GM21825 (cell line): ENCODE measurements around the gene OSBPL8.
"Not testable (repeated sequence)": the region's sequence is repeated elsewhere in the genome, so short reads cannot be mapped to it uniquely, and the experiment has no call there.

Source experiments
- ATAC-seq: cut with Tn5 transposase; IDR thresholded peaks from one replicate; pipeline ENCODE4 v1.9.1; 2021; ENCODE audit warnings: mild to moderate bottlenecking, moderate library complexity; ENCODE audit not compliant: unreplicated experiment

OSBPL8 gene

DNA sequence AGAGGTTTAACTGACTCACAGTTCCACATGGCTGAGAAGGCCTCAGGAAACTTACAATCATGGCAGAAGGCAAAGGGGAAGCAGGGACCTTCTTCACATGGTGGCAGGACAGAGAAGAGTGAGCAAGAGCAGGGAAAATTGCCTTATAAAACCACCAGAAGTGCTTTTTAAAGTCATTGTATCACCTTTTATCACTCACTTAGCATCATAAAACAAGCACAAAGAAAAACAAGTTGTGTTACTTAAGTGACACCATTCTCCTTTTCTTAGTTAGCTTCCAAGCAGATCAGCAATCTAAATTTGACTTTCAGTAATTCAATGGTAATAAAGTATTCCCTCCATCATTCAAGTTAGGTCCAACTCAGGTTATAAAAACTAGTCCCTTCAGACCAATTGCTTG is 28.5 kb downstream of the OSBPL8 start:
- ATAC-seq, result no peak

DNA sequence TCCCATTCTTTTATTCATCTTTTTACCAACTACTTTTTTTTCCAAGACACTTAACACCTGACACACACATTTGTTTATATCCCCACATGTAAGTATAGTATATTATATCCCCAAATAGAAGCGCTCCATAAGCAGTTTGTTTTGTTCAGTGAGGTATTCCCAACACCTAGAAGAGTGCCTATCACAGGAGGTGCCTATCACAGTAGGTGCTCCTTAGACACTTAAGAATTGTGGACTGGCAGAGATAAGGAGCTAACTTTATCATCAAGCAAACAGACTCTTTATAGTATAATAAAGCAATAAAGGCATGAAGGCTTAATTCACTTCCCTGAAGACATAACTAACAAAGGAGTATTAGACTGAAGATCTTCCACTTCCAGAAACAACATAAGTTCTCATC is 29.1 kb downstream of the OSBPL8 start:
- no peak for ATAC-seq

DNA sequence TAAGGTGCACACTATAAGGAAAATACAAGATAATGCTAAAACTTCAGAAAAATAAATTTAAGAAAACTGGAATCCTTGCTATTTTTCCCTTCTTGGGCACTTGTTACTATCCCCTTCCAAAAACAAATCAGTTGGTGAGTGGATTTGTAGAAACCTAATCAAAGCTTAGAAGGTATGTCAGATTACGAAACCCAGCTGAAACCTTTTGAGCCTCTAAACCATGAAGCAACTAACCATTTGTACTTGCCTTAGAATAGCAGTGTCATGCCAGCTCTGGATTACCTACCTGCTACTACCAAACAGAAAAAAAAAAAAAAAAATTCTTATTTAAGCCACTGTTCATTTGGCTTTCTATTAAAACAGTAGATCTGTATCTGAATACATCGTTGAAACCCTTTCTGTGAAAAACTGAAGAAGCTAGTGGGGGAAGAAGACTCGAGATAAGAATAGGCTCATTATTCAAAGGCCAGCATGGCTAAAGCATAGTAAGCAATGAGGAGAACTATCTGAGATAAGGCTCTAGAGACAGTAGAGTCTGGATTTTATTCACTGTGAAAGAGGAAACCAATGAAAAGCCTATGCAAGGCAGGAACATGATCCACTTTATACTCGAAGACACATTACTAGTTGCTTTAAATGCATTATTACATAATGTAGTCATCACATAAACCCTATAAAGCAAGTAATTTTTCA is 30.2 kb downstream of the OSBPL8 start:
- ATAC-seq, result no peak

DNA sequence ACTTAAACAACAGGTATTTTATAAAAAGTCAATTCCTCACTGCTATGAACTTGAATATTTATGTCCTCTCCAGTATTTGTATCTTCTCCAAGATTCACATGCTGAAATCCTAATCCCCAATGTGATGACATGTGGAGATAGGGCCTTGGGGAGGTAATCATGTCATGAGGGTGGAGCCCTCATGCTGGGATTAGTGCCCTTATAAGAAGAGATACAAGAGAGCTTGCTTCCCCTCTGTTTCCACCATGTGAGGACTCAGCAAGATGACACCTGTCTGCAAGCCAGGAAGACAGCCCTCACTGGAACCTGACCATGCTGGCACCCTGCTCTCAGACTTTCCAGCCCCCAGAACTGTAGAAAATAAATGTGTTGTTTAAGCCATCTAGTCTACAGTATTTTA is 36.2 kb downstream of the OSBPL8 start:
- ATAC-seq, result no peak

DNA sequence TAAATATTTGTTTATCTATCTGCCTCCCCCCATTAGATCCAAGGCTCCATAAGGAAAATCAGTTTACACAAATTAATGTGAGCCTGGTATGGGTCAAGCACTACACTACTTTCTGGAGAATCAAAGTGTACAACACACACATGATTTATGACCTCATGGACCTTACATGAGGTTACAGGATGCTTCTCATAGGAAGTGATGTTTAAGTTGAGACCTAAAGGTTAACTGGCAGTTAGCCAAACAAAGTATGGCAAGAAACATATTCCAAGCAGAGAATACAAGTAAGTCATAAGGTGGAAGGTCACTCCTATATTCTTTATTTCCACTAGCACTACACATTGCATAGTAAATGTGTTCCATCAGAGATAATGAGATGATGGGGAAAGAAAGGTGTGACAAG is 39.2 kb downstream of the OSBPL8 start:
- no peak for ATAC-seq

DNA sequence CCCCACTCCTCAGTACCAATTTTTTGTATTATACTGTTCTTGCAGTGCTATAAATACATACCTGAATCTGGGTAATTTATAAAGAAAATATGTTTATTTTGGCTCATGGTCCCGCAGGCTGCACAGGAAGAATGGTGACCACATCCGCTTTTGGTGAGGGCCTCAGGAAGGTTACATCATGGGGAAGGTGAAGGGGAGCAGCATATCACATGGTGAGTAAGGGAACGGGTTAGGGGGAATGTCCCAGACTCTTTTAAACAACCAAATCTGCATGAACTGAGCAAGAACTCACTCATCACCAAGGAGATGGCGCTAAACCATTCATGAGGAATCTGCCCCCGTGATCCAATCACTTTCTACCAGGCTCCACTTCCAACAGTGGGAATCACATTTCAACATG is 40.0 kb downstream of the OSBPL8 start:
- ATAC-seq, result no peak

DNA sequence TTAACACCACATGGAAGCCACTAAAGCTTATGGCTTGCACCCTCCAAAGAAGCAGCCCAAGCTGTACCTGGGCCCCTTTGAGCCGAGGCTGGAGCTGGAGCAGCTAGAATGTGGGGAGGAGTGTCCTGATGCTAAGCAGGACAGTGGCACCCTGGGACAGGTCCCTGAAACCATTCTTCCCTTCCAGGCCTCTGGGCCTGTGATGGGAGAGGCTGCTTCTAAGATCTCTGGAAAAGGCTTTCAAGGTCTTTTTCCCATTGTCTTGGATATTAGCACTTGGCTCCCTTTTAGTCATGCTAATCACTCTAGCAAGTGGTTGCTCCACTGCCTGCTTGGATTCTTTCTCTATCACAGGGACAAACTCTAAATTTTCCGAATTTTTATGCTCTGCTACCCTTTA is 40.9 kb downstream of the OSBPL8 start:
- ATAC-seq, result no peak

DNA sequence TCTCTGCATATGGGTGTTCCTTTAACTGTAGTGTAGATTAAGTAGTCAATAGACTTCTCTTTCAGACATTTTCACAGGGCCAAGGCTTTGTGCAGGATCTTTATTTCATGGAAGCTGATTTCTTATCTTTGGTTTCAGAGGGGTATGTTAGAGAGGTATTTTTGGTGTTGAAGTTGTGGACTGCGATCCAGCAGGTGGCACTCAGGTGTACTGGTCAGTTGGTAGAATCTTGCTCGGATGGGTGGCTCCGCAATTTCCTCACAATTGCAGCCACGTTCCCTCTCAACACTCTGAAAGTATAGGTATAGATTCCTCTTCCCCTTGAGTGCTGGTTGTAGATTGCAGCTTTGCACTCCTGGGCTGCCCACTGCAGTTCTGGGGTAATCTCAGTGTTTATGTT is 44.3 kb downstream of the OSBPL8 start:
- no peak for ATAC-seq

DNA sequence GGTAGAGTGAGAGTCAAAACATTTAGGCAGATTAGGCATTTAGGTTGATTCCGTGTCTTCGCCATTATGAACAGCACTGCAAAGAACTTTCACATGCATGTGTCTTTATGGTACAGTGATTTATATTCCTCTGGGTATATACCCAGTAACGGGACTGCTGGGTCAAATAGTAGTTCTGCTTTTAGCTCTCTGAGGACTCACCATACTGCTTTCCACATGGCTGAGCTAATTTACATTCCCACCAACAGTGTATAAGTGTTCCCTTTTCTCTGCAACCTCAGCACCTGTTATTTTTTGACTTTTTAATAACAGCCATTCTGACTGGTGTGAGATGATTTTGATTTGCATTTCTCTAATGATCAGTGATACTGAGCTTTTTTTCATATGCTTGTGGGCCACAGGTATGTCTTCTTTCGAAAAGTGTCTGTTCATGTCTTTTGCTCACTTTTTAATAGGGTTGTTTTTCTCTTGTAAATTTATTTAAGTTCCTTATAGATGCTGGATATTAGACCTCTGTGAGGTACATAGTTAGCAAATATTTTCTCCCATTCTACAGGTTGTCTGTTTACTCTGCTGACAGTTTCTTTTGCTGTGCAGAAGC is 48.4 kb downstream of the OSBPL8 start:
- ATAC-seq, result peak; percentile 88

DNA sequence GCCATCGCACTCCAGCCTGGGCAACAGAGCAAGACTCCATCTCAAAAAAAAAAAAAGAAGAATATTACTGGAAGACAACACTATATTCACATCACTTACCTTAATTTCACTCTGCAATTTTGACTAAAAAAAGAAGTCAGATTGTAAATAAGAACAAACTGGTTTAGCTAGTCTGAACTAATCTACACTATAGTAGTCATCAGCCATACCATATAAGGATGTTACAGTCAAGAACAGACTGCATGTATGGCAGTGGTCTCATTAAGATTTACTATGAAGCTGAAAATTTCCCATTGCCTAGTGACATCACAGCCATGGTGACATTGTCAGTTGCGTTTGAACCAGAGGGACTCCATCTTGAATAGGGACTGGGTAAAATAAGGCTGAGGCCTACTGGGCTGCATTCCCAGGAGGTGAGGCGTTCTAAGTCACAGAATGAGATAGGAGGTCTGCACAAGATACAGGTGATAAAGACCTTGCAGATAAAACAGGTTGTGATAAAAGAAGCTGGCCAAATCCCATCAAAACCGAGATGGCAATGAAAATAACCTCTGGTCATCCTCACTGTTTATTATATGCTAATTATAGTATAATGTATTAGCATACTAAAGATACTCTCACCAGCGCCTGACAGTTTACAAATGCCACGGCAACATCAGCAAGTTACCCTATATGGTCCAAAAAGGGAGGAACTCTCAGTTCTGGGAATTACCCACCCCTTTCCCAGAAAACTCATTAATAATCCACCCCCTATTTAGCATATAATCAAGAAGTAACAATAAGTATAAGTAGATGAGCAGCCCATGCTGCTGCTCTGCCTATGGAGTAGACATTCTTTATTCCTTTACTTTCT is 51.2 kb downstream of the OSBPL8 start:
- ATAC-seq, result no peak

DNA sequence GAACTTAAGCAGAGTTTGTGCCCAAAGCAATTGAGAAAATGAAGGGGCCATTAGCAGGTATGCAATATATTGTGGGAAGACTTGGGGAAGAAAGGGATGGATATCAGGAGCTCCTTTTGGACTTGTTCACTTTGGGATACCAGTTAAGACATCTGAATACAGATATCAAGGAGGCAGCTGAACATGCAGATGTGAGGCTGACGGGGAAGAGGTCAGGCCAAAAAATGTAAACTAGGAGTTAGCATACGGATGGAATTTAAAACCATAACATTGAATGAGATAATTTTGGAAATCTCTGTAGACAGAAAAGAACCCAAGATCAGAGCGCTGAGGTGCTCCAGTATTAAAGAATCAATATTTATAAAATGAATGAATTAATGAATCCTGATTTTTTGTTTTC is 53.4 kb downstream of the OSBPL8 start:
- ATAC-seq, result no peak

DNA sequence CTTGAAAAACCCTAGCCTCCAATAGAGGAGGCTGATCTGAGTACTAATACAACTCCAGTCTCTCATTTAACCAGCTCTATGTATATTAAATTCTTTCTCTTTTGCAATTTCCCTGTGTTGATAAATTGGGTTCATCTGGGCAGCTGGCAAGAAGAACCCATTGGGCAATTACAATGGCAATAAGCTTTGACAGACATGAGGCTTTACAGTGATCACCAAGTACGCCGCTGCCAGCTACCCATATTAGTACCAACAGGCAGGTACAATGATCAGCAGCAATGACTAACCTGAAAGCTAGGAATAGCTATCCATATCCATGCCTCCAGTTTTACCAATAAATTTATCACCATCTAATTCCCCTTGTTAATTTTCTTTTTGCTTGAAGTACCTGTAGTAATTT is 54.5 kb downstream of the OSBPL8 start:
- no peak for ATAC-seq

DNA sequence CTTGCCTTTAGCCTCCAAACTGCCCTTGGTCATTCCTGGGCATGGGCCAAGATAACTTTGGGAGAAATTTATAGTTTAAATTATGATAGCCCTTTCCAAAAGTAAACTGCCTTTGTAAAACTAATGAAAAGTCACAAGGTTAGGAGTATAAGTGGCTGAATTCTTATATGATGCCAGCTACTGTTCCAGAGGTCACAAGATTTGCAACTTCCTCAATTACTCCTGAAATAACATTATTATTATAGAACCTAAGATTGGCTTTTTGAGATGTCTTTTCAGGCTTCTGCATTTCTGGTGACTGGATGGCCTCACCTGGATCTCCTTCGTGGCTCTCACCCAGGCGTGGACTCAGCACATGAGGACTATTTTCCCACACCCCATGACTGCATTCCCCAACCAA is 55.0 kb downstream of the OSBPL8 start:
- ATAC-seq, result no peak

DNA sequence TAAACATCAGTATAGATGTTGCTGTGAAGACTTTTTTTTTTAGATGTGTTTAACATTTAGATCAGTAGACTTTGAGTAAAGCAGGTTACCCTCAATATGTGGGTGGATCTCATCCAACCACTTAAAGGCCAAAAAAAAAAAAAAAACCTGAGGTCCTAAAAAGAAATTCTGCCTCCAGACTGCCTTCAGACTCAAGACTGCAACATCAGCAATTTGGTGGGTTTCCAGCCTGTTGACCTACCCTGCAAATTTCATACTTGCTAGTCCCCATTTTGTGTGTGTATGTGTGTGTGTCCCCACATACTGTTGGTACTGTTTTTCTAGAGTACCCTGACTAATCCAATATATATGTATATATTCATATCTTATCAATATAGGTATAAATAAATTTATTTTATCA is 55.6 kb downstream of the OSBPL8 start:
- no peak for ATAC-seq

DNA sequence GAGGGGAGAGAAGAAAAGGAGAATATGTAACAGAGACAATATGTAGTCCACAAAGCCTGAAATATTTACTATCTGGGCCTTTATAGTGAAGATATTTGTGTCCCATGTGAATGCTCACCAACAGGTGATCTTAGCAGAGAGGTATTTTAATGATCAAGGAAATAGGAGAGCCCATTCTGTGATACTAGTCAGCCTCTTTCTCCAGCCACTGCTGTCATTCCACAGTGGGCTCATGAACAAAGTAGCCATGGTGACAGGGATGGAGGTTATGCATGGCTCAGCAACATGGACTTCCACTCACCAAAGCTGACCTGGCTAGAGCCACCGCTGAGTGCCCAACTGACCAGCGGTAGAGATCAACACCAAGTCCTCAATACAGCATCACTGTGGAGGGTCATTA is 58.2 kb downstream of the OSBPL8 start:
- no peak for ATAC-seq

DNA sequence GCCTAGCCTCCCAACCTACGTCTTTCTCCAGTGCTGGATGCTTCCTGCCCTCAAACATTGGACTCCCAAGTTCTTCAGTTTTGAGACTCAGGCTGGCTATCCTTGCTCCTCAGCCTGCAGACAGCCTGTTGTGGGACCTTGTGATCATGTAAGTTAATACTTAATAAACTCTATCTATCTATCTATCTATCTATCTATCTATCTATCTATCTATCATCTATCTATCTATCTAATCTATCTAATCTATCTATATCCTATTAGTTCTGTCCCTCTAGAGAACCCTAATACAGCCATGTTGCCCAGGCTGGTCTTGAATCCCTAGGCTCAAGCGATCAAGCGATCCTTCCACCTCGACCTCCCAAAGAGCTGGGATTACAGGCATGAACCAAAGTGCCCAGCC is 60.4 kb downstream of the OSBPL8 start:
- not testable (repeated sequence) for ATAC-seq

DNA sequence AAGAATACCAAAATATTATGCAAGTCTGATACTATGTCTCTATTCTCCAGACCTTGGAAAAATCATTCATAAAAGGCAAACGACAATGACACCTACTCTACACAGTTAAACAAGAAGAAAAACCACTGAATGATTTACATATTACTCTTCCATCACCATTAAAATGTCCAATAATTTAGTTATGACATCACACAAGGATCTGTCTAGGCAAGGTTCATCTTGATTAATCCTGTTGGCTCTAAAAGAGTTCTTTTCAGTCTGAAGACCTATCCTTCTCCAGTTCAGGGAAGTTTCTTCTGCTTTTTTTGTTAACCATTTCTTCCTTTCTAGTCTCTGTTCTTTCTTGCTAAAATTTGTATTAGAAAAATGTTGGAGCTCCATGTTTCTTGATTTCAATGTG is 64.0 kb downstream of the OSBPL8 start:
- ATAC-seq, result no peak

DNA sequence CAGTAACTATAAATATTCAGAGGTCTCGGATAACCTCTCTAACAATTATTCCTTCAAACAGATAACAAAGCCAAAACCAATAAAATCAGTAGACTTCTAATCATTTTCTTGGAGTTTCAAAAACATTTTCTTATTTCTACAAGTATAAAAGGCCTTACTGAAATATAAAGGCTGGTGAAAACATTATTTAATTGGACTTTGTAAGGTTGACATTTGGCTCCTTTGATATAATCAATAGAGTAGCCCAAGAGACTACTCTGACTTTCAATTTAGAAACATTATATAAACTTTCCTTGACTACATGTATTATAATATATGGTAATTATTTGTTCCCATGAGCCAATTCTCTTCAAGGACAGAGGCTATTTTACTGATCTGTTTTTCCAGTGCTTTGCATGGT is 68.3 kb downstream of the OSBPL8 start:
- ATAC-seq, result no peak

DNA sequence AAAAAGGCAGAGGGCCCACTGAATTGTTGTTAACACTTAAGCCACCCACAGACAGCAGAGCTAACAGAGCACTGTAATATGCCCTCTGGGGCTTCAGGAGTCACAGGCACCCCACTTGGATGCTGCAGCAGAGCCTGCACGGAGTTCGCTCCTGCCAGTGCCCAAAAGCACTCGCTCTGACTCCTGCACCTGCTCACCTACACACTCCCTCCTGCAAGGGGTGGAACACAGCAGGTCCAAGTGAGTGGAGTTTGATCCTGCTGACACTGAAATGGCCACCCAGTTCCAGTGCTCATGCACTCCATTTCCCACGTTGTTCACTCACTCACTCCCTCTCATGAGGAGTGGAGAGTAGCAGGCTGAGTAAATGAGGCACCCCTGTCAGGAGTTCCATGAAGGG is 68.8 kb downstream of the OSBPL8 start:
- ATAC-seq, result no peak

DNA sequence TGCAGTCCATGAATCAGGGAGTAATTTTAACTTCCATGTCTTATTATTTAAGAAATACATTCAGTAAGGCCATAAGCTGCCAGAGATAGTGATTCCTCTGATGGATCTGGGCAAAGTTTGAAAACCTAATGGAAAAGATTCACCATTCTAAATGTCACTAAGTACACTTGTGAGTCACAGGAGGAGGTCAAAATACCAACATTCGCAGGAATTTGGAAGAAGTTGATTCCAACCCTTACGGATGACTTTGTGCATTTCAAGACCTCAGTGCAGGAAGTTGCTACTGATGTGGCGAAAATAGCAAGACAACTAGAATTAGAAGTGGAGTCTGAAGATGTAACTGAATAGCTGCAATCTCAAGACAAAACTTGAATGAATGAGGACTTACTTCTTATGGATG is 69.8 kb downstream of the OSBPL8 start:
- ATAC-seq, result no peak

DNA sequence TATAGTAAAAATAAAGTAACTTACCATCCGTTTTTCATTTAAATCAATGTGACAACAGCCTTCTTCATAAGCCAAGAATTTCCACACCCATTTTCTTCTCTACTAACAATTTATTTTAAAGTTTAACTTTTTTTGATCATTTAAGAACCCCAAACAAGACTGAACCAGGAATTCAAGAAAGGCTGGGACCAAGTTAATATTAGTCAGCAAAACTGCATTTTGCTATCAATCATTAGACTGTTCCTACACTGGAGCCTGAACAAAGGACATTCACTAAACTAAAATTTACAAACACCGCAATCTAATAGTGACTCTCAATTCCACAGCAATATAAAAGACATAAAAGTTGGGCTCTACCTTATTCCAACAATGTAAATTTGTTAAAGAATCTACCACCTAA is 73.6 kb downstream of the OSBPL8 start:
- ATAC-seq, result no peak

DNA sequence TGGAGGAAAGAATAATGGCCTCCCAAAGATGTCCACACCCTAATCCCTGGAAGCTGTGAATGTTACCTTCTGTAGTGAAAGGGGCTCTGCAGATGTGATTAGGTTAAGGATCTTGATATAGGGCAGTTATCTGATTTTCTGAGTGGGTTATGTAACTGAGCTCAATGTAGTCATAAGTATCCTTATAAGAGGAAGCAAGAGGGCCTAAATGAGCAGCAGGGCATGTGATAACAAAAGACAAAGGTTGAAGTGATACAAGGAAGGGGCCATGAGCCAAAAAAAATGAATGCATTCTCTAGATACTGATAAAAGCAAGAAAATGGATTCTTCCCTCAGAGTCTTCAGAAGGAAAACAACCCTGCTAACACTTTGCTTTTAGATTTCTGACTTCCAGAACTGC is 78.8 kb downstream of the OSBPL8 start:
- no peak for ATAC-seq
